GM12801 (cell line): Measurements from ENCODE around the gene TRIP10.

Source experiments
- TF ChIP-seq, protein P1 (sequence below): IDR thresholded peaks from one replicate; pipeline ENCODE4 v1.5.1; 2011; ENCODE audit warnings: control low read depth; ENCODE audit not compliant: insufficient read length; ENCODE audit errors: extremely low read depth

TRIP10 gene

DNA sequence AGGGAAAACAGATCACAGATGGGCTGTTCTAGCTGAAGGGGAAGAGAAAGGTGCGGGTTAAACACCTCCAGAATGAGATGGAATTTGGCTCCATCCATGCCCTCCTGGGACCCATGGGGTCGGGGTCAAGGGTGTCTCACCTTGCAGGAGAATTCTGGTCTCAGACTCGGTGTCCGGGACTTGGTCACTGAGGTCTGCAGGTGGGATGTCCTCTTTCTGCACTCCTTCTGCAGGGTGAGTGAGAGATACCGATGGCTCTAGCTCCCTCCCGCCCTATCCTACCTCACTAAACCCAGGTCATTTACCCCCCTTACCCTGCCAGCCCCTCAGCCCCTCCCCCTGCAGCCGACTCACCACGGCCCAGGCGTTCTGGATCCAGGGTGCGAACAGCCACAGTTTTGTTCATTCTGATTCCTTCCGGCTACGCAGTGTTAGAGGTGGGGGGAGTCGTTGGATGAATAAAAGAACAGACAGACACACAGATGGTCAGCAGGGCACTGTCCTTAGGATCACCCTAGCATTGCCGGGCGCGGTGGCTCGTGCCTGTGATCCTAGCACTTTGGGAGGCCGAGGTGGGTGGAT lies 43.1 kb upstream of the TRIP10 start:
- TF ChIP-seq, protein P1, sequence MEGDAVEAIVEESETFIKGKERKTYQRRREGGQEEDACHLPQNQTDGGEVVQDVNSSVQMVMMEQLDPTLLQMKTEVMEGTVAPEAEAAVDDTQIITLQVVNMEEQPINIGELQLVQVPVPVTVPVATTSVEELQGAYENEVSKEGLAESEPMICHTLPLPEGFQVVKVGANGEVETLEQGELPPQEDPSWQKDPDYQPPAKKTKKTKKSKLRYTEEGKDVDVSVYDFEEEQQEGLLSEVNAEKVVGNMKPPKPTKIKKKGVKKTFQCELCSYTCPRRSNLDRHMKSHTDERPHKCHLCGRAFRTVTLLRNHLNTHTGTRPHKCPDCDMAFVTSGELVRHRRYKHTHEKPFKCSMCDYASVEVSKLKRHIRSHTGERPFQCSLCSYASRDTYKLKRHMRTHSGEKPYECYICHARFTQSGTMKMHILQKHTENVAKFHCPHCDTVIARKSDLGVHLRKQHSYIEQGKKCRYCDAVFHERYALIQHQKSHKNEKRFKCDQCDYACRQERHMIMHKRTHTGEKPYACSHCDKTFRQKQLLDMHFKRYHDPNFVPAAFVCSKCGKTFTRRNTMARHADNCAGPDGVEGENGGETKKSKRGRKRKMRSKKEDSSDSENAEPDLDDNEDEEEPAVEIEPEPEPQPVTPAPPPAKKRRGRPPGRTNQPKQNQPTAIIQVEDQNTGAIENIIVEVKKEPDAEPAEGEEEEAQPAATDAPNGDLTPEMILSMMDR = no peak

DNA sequence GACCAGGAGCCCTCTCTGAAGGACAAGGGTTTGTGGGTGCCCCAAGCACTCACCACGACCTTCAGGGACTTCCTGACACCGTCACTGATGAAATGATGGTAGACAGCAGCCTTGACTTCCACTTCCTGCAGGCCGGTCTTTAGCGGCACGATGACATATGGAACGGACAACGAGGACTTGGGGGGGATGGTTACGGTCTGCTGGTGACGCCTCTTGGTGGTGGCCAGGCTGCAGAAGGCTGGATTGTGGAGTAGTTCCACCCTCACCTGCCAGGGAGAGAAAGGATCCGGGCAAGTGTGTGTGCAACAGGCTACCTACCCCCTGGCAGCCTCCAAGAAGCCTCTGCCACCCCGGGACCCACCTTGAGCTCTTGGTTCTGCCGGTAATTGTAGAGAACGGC lies 42.2 kb upstream of the TRIP10 start:
- TF ChIP-seq, protein P1 = no peak

DNA sequence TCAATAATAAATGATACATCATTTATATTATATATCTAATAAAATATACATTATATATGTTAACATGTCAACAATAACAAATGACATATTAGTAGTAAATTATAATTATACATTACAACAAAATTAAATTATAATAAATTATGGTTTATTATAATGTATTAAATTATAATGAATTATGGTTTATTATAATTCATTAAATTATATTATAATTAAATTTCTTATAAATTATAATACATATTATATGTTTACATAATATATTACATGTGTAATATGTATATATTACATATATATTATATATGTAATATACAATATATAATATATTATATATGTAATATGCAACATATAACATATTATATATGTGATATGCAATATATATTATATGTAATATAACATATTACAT lies 39.5 kb upstream of the TRIP10 start:
- TF ChIP-seq, protein P1 = no peak

DNA sequence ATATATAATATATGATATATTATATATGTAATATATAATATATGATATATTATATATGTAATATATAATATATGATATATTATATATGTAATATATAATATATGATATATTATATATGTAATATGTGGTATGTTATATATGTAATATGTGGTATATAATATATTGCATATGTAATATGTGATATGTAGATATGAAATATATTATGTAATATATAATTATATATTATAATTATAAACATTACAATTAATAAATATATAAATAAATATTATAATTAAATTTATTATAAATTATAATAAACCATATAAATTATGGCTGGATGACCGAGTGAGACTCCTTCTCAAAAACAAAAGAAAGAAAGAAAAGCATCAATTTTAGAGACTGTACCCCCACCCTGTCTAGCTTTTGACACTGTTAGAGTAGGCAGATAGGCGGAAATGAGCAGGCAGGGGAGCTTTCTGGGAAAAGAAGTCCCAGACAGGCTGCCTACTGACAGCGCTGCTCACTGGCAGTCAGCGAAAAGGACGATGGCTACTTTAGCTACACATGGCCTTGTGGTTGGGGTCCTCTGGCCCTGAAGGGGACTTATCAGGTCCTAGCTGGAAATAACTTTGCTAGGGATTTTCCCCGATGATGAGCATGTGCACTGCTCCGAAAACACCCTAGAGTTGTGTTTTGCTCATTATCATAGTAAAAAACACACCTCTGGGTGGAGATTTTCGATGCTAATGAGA lies 38.7 kb upstream of the TRIP10 start:
- TF ChIP-seq, protein P1 = no peak

DNA sequence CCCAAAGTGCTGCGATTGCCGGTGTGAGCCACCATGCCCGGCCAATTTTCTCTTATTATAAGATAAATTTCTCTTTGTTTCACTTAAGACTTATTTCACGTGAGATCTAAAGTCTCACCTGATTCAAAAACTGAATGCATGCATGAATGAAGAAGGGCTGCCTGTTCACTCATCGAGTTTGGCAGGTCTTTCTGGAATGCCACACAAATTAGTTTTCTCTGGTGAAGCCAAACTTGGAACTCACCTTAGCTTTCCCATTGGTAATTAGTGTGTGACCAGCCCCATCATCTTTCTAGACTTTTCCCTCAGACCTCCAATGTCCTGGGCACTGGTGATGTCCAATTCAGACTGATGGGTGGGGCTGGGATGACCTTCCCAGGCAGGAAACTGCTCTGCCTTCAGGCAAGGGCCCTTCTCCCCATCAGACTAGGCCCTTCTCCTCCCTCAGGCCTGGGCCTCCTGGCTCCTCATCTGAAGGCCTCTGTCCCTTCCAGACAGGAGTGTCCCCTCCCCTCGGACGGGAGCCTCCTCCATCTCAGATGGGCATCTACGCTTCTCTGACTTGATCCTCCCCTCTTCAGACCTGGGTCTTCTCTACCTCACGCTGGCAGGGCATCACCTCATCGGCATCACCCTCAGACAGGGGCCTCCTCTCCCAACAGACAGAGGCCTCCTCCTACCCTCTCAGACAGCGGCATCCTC lies 33.4 kb upstream of the TRIP10 start:
- TF ChIP-seq, protein P1 = no peak

DNA sequence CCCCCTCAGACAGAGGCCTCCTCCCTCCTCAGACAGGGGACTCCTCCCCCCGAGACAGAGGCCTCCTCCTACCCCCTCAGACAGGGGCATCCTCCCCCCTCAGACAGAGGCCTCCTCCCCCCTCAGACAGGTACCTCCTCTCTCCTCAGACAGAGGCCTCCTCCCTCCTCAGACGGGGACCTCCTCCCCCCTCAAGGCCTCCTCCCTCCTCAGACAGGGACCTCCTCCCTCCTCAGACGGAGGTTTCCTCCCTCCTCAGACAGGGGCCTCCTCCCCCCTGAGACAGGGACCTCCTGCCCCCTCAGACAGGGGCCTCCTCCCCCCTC lies 32.9 kb upstream of the TRIP10 start:
- TF ChIP-seq, protein P1 = no peak

DNA sequence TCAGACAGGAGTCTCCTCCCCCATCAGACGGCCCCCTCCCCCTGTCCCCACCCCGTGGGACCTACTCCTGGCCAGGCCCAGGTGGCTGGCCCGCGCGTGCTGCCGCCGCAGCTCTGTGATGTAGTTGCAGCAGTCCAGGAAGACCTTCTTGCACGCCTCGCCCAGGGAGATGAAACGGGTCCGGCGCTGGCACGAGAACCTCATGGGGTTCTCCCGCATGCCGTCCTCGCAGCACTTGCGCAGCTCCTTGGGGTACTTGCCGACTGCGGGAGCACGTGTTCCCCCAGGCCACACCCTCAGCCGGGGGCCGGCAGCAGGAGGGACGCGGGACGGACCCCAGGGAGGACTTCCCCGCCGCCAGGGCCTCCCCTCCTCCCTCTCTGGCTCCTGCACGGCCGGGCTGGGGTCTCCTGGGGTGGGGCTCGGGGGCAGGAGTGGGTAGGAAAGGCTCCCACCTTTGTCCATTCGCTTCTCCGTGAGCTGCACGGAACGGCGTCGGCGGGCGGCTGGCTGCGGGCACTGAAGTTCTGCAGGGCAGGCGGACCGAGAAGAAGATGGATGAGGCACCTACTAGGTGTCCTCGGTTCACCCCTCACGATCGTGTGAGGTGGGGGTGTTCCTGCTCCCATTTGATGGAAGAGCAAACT lies 32.3 kb upstream of the TRIP10 start:
- TF ChIP-seq, protein P1 = no peak
